Esophagus muscularis mucosa (tissue), 4 donors: ENCODE results near the gene GAP43. TPM values are rescaled to one million over a fixed set of nuclear protein-coding genes. Genes with fewer than 3 reads are reported as not detected.

Source experiments
- DNase-seq: peaks from one replicate; pipeline ENCODE4 v3.0.0-alpha.2; 2017; ENCODE audit errors: extremely low spot score
- H3K27ac ChIP-seq, 4 donors: fragments of 200-600 bp; sonication (generic); replicated peaks in 1 of 4; 1 replicate in 3 of 4; 2 replicates in 1 of 4; pipeline ENCODE4 v1.5.1; 2016 to 2019; ENCODE audit warnings: mild to moderate bottlenecking in 1 of 4
- H3K27me3 ChIP-seq, 4 donors: fragments of 200-600 bp; sonication (generic); one replicate each; pipeline versions ENCODE4 v1.5.1 to v1.6.0; 2016 to 2019
- H3K36me3 ChIP-seq, 4 donors: fragments of 200-600 bp; sonication (generic); one replicate each; pipeline ENCODE4 v1.5.1; 2016 to 2019
- H3K4me1 ChIP-seq, 4 donors: fragments of 200-600 bp; sonication (generic); one replicate each; pipeline ENCODE4 v1.5.1; 2016 to 2019
- H3K4me3 ChIP-seq, 4 donors: fragments of 200-600 bp; sonication (generic); 1 replicate in 2 of 4; 2 replicates in 2 of 4; pipeline ENCODE4 v1.5.1; 2016 to 2019; ENCODE audit warnings: mild to moderate bottlenecking in 4 of 4, moderate library complexity in 1 of 4
- H3K9me3 ChIP-seq, 4 donors: fragments of 200-600 bp; sonication (generic); 1 replicate in 3 of 4; 2 replicates in 1 of 4; pipeline ENCODE4 v1.5.1; 2016 to 2019
- CTCF ChIP-seq, 3 experiments: fragments of 200-600 bp in 2 of 3; fragments of 450-650 bp in 1 of 3; sonication (generic) in 2 of 3; IDR thresholded peaks; one replicate each; pipeline ENCODE4 v1.5.1; 2017 to 2019; ENCODE audit warnings: antibody characterized with exemption in 3 of 3, mild to moderate bottlenecking in 2 of 3, moderate library complexity in 1 of 3
- EP300 ChIP-seq: sonication (generic); formaldehyde crosslinking; IDR thresholded peaks from one replicate; pipeline ENCODE4 v1.6.1; 2017; ENCODE audit warnings: antibody characterized with exemption
- POLR2A ChIP-seq: fragments of 450-650 bp; IDR thresholded peaks from one replicate; pipeline ENCODE4 v1.6.1; 2017; ENCODE audit warnings: antibody characterized with exemption, moderate library complexity, mild to moderate bottlenecking, low read depth
- POLR2AphosphoS5 ChIP-seq, 2 donors: sonication (generic); formaldehyde crosslinking; IDR thresholded peaks; one replicate each; pipeline ENCODE4 v1.6.1; 2017; ENCODE audit warnings: antibody characterized with exemption in 2 of 2
- WGBS: methylation state at CpG from one replicate; pipeline ENCODE4 v1.1.5; 2018; 5-methylcytosine and 5-hydroxymethylcytosine counted together
- intact Hi-C: fragments of 100-400 bp; cut with DNase I; formaldehyde crosslinking; loops from one replicate; pipeline ENCODE4 v1.15.1; 2023
- total RNA-seq, 4 donors: library from RNA; depleted of rRNA; stranded (reverse); fragments of >200 nt; gene quantifications; one replicate each; pipeline versions ENCODE4 v1.1.0 to v1.2.1, GENCODE V29; 2016

The GAP43 gene
- total RNA-seq, 4 donors from 2014 or later: 0.42 to 7.0 (median 3.1) TPM

- Histone ChIP-seq H3K36me3 (no peaks in the 10 kb centered on the region), H3K9me3 (no peaks in the 10 kb centered on the region), H3K4me3 (no peak overlapping the region), H3K27me3 (no peaks in the 10 kb centered on the region), H3K27ac (no peak overlapping the region), H3K4me1 (no peaks in the 10 kb centered on the region)
- 82% methylated on average over 6 of the region's 6 CpGs for WGBS
- intact Hi-C loops: no loop called here
- TF ChIP-seq CTCF (IDR thresholded peaks at IDR 0.05) (no peak), EP300 (no peak), POLR2AphosphoS5 (IDR thresholded peaks at IDR 0.05) (no peak), POLR2A (no peak)
- no peak for DNase-seq
These were observed 64.4 kb downstream of the GAP43 start for GRCh38 chr3:115687721-115688120.

DNA sequence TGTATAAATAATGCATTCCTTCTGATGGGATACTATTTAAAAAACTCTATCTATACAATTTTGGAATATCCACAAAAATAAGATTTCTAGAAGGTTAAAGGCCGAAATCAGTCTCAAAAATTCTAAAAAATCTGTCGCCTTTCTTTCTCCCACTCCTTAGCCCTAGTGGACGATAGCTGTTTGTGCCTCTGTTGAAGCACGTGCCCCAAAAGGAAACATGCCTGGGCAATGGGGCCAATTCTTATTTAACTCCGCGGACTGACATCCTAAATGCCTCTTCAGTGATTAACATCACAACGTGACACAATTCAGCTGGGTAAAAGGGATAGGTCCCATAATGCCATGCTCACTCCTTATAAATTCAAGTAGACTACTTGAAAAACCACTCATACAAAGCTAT lies 65.1 kb downstream of the GAP43 start:
- Histone ChIP-seq H3K27me3 (no peaks in the 10 kb centered on the region), H3K9me3 (no peaks in the 10 kb centered on the region), H3K4me1 (no peaks in the 10 kb centered on the region), H3K36me3 (no peaks in the 10 kb centered on the region), H3K27ac (no peak overlapping the region), H3K4me3 (no peak overlapping the region)
- DNase-seq: no peak
- WGBS: 92% methylated on average over 7 of the region's 7 CpGs
- intact Hi-C loops: no loop called here
- TF ChIP-seq POLR2AphosphoS5 (IDR thresholded peaks at IDR 0.05) (no peak), POLR2A (no peak), EP300 (no peak), CTCF (IDR thresholded peaks at IDR 0.05) (no peak)

DNA sequence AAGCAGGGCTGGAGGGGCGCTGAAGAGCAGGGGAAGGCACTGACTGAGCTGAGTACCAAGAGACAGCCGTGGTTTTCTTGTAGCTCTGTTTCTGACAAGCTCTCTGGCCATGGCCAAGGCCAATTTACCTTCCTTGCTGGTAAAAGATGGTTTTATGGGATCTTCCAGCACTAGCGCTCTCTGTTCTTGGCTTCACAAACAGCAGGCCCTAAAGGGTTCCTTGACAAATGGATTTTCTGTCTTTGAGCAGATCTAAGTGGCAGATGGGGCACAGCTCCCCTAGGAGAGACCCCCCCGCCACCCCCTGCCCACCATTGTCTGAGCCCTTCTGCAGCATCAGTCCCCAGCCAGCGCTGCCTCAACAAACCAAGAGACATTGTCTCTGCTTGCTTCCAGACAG lies 66.6 kb downstream of the GAP43 start:
- no peaks in the 10 kb centered on the region for H3K9me3 ChIP-seq
- H3K4me3 ChIP-seq: no peak overlapping the region
- H3K4me1 ChIP-seq: no peaks in the 10 kb centered on the region
- H3K36me3 ChIP-seq: no peaks in the 10 kb centered on the region
- intact Hi-C loops: loop anchor here (5.0 to 10.0 kb wide), 2 partner anchors 33 to 125 kb away; no protein-coding TSS in a partner anchor
- WGBS: 93% methylated on average over 4 of the region's 5 CpGs
- no peak overlapping the region for H3K27ac ChIP-seq
- DNase-seq: no peak
- no peaks in the 10 kb centered on the region for H3K27me3 ChIP-seq
- TF ChIP-seq EP300: no peak
- TF ChIP-seq POLR2A: no peak
- no peak for TF ChIP-seq CTCF (IDR thresholded peaks at IDR 0.05)
- TF ChIP-seq POLR2AphosphoS5 (IDR thresholded peaks at IDR 0.05): no peak

DNA sequence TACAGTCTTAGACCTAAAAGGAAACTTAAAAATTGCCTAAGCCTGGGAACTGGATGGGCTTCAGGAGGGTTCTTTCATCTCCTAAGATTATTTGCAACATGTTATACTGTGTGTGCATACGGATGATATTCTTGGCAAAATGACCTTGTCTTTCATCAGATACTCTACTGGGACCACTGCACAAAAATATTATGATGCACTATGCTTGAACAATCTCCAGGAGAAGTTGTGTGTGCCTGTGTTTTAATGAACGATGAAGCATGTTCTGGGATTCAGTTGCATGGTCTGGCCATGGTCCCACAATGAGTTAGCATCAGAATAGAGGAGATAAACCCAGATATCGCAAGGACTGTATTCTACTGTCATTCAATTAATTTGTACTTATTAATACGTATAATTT lies 68.7 kb downstream of the GAP43 start:
- intact Hi-C loops: loop anchor here (2.0 to 10.0 kb wide), 3 partner anchors 35 to 475 kb away; no protein-coding TSS in a partner anchor
- no peak for DNase-seq
- Histone ChIP-seq H3K9me3 (no peaks in the 10 kb centered on the region), H3K27me3 (no peaks in the 10 kb centered on the region), H3K4me1 (no peaks in the 10 kb centered on the region), H3K27ac (no peak overlapping the region), H3K36me3 (no peaks in the 10 kb centered on the region), H3K4me3 (no peak overlapping the region)
- WGBS: 80% methylated on average over 4 of the region's 4 CpGs
- no peak for TF ChIP-seq POLR2A
- TF ChIP-seq CTCF (IDR thresholded peaks at IDR 0.05): no peak
- no peak for TF ChIP-seq EP300
- no peak for TF ChIP-seq POLR2AphosphoS5 (IDR thresholded peaks at IDR 0.05)

- Histone ChIP-seq H3K27ac (no peak overlapping the region), H3K4me1 (no peaks in the 10 kb centered on the region), H3K27me3 (no peaks in the 10 kb centered on the region), H3K36me3 (no peaks in the 10 kb centered on the region), H3K9me3 (no peaks in the 10 kb centered on the region), H3K4me3 (no peak overlapping the region)
- DNase-seq: peak; percentile 94
- TF ChIP-seq CTCF (IDR thresholded peaks at IDR 0.05): peak; percentile 72 to 84 (median 82)
- peak in 1 of 2 donors; percentile 21 for TF ChIP-seq POLR2AphosphoS5 (IDR thresholded peaks at IDR 0.05)
- TF ChIP-seq POLR2A: no peak
- 27% methylated on average over 8 of the region's 8 CpGs for WGBS
- intact Hi-C loops: loop anchor here (2.0 to 10.0 kb wide), 3 partner anchors 36 to 476 kb away; no protein-coding TSS in a partner anchor
These were observed 69.7 kb downstream of the GAP43 start for GRCh38 chr3:115692887-115693524.
